ENCODE measurements around the gene MCAT.
A peak's percentile ranks its signal among the peaks of the same experiment; 100 is the strongest.
"Not testable (repeated sequence)": the region's sequence is repeated elsewhere in the genome, so short reads cannot be mapped to it uniquely, and the experiment has no call there.

MCAT gene

DNA sequence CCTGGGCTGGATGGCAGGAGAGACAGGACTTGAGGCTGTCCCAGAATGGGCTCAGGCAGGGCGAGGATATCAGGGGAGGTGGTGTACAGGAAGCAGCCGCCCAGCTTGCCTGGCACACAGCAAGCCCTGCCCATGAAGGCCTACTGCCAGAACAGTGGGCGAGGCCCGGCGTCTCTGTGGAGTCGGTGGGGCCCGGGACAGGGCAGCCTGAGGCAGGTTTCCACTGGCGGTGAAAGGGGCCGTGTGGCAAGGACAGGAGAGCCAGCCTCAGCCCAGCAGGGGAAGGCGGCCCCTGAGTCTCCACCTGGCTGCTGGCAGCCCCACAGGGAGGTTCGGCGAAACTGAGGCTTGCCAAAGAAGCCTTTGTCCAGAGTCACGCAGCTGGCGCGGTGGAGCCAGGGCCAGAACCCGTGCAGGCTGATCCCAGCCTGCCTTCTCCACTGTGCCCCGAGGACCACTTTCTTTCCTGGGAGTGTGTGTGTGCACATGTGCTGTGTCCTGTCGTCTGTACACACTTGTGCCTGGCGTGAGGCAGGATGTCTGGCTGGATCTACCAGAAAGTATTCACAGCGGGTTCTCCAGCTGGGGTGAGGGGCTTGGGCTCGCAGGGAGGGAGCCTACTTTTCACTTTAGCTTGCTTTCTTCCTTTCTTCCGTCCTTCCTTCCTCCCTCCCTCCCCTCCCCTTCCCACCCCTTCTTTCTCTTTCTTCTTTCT is 9.3 kb upstream of the MCAT start:
- Histone ChIP-seq H3K36me3 (ENCODE audit: control insufficient read depth in 2 of 2, insufficient read depth in 2 of 2, low read length in 2 of 2) (no peaks in the 10 kb centered on the region), H3K9ac (ENCODE audit: low read length in 2 of 2) (peak overlapping the region; percentile 74 to 82), H3K4me1 (ENCODE audit: control insufficient read depth, insufficient read depth, low read length) (peaks cover 19% of the 10 kb centered on the region)

DNA sequence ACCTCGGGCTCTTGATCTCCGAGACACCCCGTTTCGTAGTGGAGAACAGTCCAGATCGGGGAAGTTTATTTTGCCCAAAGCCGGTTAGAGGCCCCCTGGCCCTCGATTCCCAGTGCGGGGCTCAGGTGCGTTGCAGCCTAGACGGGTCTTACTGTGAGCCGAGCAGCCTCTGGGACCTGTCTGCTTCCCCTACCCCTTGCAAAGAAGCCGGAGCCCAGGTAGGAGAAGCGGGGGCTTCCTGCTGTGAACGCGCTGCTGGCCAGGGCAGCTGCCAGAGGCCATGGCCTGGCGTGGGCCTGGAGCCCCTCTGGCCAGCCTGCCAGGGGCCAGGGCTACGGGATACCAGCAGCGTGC is 8.8 kb upstream of the MCAT start:
- no peaks in the 10 kb centered on the region for H3K27me3 ChIP-seq (ENCODE audit: control insufficient read depth in 1 of 2, insufficient read depth in 2 of 2, low read length in 2 of 2)
- no peaks in the 10 kb centered on the region for H3K36me3 ChIP-seq (ENCODE audit: control insufficient read depth in 2 of 2, insufficient read depth in 2 of 2, low read length in 2 of 2)
- peaks cover 19% of the 10 kb centered on the region for H3K4me1 ChIP-seq (ENCODE audit: control insufficient read depth, insufficient read depth, low read length)

More for the DNA sequence above, 9.3 kb upstream of the MCAT start:
- Histone ChIP-seq H3K4me3 (ENCODE audit: low read length in 2 of 2) (peak overlapping the region; percentile 81), H3K27me3 (ENCODE audit: control insufficient read depth in 1 of 2, insufficient read depth in 2 of 2, low read length in 2 of 2) (no peaks in the 10 kb centered on the region), H3K27ac (ENCODE audit: low read length) (peak overlapping the region; percentile 58), H3K9me3 (ENCODE audit: control insufficient read depth in 2 of 2, low read length in 2 of 2) (no peaks in the 10 kb centered on the region)

DNA sequence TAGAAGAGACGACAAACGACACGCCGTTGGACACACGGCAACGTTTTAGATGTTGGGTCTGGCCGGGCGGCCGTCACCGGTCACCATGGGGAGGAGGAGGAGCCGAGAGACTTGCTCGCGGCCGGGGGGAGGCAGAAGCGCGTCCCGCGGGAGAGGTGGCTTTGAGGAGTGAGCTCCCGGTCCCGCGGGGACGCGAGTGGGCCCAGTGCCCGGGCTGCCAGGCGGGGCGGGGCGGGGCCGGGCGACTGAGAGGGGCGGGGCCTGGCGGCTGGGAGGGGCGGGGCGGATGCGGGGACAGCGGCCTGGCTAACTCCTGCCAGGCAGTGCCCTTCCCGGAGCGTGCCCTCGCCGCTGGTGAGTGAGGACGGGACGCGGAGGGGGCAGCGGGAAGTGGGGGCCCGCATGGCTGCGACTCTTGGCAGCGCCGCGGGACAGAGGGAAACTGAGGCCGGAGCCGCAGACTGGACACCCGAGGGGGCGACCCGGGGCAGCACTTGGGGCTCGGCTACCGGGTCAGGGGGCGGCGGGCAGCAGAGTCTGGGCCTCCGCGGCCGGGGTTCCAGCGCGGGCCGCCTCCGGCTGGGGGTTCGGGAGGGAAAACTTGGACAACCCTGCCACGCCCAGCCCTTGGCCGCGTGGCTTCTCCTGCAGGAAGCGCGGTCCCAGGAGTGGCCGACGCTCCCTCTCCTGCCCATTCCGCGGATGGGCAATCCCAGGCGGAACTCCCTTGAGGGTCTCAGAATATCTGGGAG is 8.2 kb upstream of the MCAT start, which contains the start of gene TSPO:
Gene TSPO (plus strand): TSS at position 309 of the 752 bp plus-strand sequence. CDS start 7,680 bp downstream, outside the sequence.
- Histone ChIP-seq H3K36me3 (ENCODE audit: control insufficient read depth in 2 of 2, insufficient read depth in 2 of 2, low read length in 2 of 2) (no peaks in the 10 kb centered on the region), H3K4me1 (ENCODE audit: control insufficient read depth, insufficient read depth, low read length) (peaks cover 19% of the 10 kb centered on the region), H3K27me3 (ENCODE audit: control insufficient read depth in 1 of 2, insufficient read depth in 2 of 2, low read length in 2 of 2) (no peaks in the 10 kb centered on the region), H3K9me3 (ENCODE audit: control insufficient read depth in 2 of 2, low read length in 2 of 2) (no peaks in the 10 kb centered on the region), H3K9ac (ENCODE audit: low read length in 2 of 2) (peak within 1 kb of the TSS; percentile 74 to 82), H3K4me3 (ENCODE audit: low read length in 2 of 2) (peak within 1 kb of the TSS; percentile 81), H3K27ac (ENCODE audit: low read length) (peak within 1 kb of the TSS; percentile 58)

More for the DNA sequence above, 8.8 kb upstream of the MCAT start:
- Histone ChIP-seq H3K4me3 (ENCODE audit: low read length in 2 of 2) (peak overlapping the region; percentile 81), H3K9me3 (ENCODE audit: control insufficient read depth in 2 of 2, low read length in 2 of 2) (no peaks in the 10 kb centered on the region), H3K27ac (ENCODE audit: low read length) (peak overlapping the region; percentile 58), H3K9ac (ENCODE audit: low read length in 2 of 2) (peak overlapping the region; percentile 74 to 82)

DNA sequence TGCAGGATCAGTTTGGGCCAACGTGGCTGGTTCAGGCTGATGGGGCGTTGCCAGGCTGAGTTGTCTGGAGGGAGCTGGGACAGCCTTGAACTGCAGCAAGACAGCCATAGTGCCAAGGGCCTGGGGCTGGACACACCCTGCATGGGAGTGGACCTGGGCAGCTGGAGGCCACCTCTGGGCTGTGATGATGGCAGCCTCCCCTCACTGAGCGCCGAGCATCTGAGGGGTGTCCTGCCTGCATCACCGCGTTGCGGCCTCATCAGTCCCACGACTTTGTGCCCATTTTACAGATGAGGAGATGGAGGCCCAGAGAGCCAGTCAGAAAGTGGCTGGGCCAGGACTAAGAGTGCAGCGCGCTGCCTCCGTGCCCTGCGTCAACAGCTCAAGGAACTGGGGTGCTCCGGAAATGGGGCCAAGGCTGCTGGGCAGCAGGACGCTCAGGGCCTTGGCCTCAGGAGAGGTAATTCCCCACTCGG is 7.6 kb upstream of the MCAT start:
- Histone ChIP-seq H3K27ac (ENCODE audit: low read length) (no peak overlapping the region), H3K4me3 (ENCODE audit: low read length in 2 of 2) (peak overlapping the region; percentile 67 to 81)

DNA sequence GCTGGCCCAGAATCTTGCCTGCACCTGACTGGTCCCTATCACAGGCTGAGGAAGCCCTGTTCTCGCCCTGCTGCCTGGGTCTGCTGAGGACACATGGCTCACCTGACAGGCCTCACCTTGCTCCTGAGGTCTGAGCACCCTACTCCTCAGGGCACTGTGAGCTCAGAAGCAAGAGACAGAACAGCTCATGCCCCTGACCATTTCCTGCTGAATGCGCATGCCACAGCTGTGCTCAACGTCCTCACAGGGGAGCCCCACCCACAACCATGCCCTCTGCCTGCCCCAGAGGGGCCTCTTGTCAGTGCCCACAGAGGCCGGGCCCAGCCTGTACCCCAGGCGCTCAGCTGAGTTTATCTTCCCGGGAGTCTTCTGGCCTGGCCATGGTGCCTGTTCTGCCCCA is 5.4 kb upstream of the MCAT start:
- no peak overlapping the region for H3K9ac ChIP-seq (ENCODE audit: low read length in 2 of 2)
- H3K27me3 ChIP-seq (ENCODE audit: control insufficient read depth in 1 of 2, insufficient read depth in 2 of 2, low read length in 2 of 2): no peaks in the 10 kb centered on the region
- H3K9me3 ChIP-seq (ENCODE audit: control insufficient read depth in 2 of 2, low read length in 2 of 2): no peaks in the 10 kb centered on the region
- no peak overlapping the region for H3K27ac ChIP-seq (ENCODE audit: low read length)
- H3K4me1 ChIP-seq (ENCODE audit: control insufficient read depth, insufficient read depth, low read length): peaks cover 21% of the 10 kb centered on the region
- H3K36me3 ChIP-seq (ENCODE audit: control insufficient read depth in 2 of 2, insufficient read depth in 2 of 2, low read length in 2 of 2): no peaks in the 10 kb centered on the region
- no peak overlapping the region for H3K4me3 ChIP-seq (ENCODE audit: low read length in 2 of 2)

More for the DNA sequence above, 7.6 kb upstream of the MCAT start:
- H3K27me3 ChIP-seq (ENCODE audit: control insufficient read depth in 1 of 2, insufficient read depth in 2 of 2, low read length in 2 of 2): no peaks in the 10 kb centered on the region
- H3K36me3 ChIP-seq (ENCODE audit: control insufficient read depth in 2 of 2, insufficient read depth in 2 of 2, low read length in 2 of 2): no peaks in the 10 kb centered on the region
- peak overlapping the region; percentile 55 to 73 for H3K9ac ChIP-seq (ENCODE audit: low read length in 2 of 2)
- no peaks in the 10 kb centered on the region for H3K9me3 ChIP-seq (ENCODE audit: control insufficient read depth in 2 of 2, low read length in 2 of 2)
- H3K4me1 ChIP-seq (ENCODE audit: control insufficient read depth, insufficient read depth, low read length): peaks cover 19% of the 10 kb centered on the region

DNA sequence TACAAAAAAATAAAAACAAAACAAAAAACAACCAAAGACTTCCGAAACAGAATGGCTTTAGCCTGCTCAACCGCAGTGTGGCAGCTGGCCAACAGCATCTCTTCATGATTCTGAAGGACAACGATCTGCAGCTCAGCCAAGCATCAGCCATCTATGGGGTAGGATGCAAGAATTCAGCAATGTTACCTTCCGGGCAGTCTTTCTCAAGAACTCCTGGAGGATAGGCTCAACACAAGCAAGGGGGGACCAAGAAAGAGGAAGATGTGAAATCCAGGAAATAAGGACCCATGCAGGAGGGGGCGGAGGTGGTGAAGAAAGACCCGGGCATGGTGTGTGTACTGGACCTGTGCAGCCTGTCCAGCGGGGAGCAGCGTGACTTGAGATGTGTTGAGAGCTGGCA is 4.6 kb upstream of the MCAT start:
- no peak overlapping the region for H3K4me3 ChIP-seq (ENCODE audit: low read length in 2 of 2)
- no peaks in the 10 kb centered on the region for H3K9me3 ChIP-seq (ENCODE audit: control insufficient read depth in 2 of 2, low read length in 2 of 2)
- H3K27me3 ChIP-seq (ENCODE audit: control insufficient read depth in 1 of 2, insufficient read depth in 2 of 2, low read length in 2 of 2): no peaks in the 10 kb centered on the region
- H3K4me1 ChIP-seq (ENCODE audit: control insufficient read depth, insufficient read depth, low read length): peaks cover 21% of the 10 kb centered on the region
- H3K9ac ChIP-seq (ENCODE audit: low read length in 2 of 2): no peak overlapping the region
- H3K36me3 ChIP-seq (ENCODE audit: control insufficient read depth in 2 of 2, insufficient read depth in 2 of 2, low read length in 2 of 2): no peaks in the 10 kb centered on the region
- no peak overlapping the region for H3K27ac ChIP-seq (ENCODE audit: low read length)

DNA sequence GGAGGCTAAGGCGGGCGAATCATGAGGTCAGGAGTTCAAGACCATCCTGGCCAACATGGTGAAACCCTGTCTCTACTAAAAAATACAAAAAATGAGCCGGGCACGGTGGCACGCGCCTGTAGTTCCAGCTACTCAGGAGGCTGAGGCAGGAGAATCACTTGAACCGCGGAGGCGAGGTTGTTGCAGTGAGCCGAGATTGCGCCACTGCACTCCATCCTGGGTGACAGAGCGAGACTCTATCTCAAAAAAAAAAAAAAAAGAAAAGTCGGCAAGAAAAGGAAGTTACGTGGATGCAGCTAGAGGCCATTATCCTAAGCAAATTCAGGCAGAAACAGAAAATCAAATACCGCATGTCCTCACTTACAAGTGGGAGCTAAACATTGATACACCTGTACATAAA is 3.1 kb upstream of the MCAT start:
- not testable (repeated sequence) for H3K27me3 ChIP-seq (ENCODE audit: control insufficient read depth in 1 of 2, insufficient read depth in 2 of 2, low read length in 2 of 2); H3K27ac ChIP-seq (ENCODE audit: low read length); H3K36me3 ChIP-seq (ENCODE audit: control insufficient read depth in 2 of 2, insufficient read depth in 2 of 2, low read length in 2 of 2); H3K4me3 ChIP-seq (ENCODE audit: low read length in 2 of 2); H3K9ac ChIP-seq (ENCODE audit: low read length in 2 of 2); H3K9me3 ChIP-seq (ENCODE audit: control insufficient read depth in 2 of 2, low read length in 2 of 2)
- peaks cover 19% of the 10 kb centered on the region for H3K4me1 ChIP-seq (ENCODE audit: control insufficient read depth, insufficient read depth, low read length)

DNA sequence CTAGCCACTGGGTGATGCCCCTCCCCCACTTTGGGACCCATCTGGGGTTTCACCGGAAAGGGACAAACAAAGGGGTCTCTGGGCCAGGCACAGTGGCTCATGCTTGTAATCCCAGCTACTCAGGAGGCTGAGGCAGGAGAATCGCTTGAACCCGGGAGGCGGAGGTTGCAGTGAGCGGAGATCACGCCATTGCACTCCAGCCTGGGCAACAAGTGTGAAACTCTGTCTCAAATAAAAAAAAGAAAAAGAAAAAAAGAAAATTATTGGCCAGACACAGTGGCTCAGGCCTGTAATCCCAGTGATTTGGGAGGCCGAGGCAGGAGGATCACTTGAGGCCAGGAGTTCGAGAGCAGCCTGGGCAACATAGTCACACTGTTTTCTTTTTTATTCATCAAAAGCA is 2.2 kb upstream of the MCAT start:
- H3K9me3 ChIP-seq (ENCODE audit: control insufficient read depth in 2 of 2, low read length in 2 of 2); H3K27ac ChIP-seq (ENCODE audit: low read length); H3K9ac ChIP-seq (ENCODE audit: low read length in 2 of 2); H3K36me3 ChIP-seq (ENCODE audit: control insufficient read depth in 2 of 2, insufficient read depth in 2 of 2, low read length in 2 of 2); H3K27me3 ChIP-seq (ENCODE audit: control insufficient read depth in 1 of 2, insufficient read depth in 2 of 2, low read length in 2 of 2); H3K4me3 ChIP-seq (ENCODE audit: low read length in 2 of 2): not testable (repeated sequence)
- H3K4me1 ChIP-seq (ENCODE audit: control insufficient read depth, insufficient read depth, low read length): peaks cover 20% of the 10 kb centered on the region

DNA sequence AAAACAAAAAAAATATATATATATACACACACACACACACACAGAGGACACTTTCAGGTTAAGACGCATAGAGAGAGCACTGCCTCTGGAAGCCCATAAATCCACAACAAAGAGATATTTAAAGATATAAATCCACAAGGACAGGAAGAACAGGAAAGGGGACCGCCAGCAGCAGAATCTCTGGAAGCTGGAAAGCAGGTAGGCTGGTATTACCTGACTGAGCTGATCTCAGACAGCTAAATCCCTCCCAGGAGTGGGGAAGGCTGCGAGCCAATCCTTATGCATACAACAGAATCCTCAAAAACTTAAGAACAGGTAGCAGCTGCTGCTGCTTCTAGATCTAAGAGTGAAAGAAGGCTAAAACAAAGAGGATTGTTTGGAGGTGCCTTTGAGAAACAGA is 1.8 kb upstream of the MCAT start:
- H3K9ac ChIP-seq (ENCODE audit: low read length in 2 of 2): no peak overlapping the region
- H3K36me3 ChIP-seq (ENCODE audit: control insufficient read depth in 2 of 2, insufficient read depth in 2 of 2, low read length in 2 of 2): peaks cover 6 to 11% of the 10 kb centered on the region in 2 donors
- H3K27me3 ChIP-seq (ENCODE audit: control insufficient read depth in 1 of 2, insufficient read depth in 2 of 2, low read length in 2 of 2): no peaks in the 10 kb centered on the region
- peaks cover 20% of the 10 kb centered on the region for H3K4me1 ChIP-seq (ENCODE audit: control insufficient read depth, insufficient read depth, low read length)
- H3K9me3 ChIP-seq (ENCODE audit: control insufficient read depth in 2 of 2, low read length in 2 of 2): no peaks in the 10 kb centered on the region
- no peak overlapping the region for H3K27ac ChIP-seq (ENCODE audit: low read length)
- H3K4me3 ChIP-seq (ENCODE audit: low read length in 2 of 2): no peak overlapping the region

DNA sequence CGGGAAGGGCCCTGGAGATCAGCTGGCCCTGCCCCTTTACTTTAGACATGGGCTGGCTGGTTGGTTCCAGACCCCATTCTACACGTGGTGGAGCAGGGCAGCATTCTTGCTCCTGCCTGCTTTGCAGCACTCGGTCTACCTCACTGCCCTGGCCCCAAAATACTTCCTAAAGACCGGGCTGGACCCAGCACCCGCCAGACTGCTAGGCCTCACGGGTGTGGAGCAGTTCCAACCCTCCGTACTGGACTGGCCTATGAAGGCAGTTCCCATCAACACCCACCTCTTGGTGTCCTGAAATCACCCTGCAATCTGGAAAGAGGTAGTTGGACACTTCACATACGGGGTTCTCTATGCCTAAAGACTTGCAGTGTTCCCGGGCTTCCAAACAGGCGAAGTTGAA is 6.4 kb downstream of the MCAT start:
- no peak overlapping the region for H3K9ac ChIP-seq (ENCODE audit: low read length in 2 of 2)
- no peak overlapping the region for H3K4me3 ChIP-seq (ENCODE audit: low read length in 2 of 2)
- H3K4me1 ChIP-seq (ENCODE audit: control insufficient read depth, insufficient read depth, low read length): peaks cover 12% of the 10 kb centered on the region
- no peak overlapping the region for H3K27ac ChIP-seq (ENCODE audit: low read length)
- H3K9me3 ChIP-seq (ENCODE audit: control insufficient read depth in 2 of 2, low read length in 2 of 2): peaks cover 0 to 3% of the 10 kb centered on the region in 2 donors
- peaks cover 40 to 49% of the 10 kb centered on the region in 2 donors for H3K36me3 ChIP-seq (ENCODE audit: control insufficient read depth in 2 of 2, insufficient read depth in 2 of 2, low read length in 2 of 2)
- no peaks in the 10 kb centered on the region for H3K27me3 ChIP-seq (ENCODE audit: control insufficient read depth in 1 of 2, insufficient read depth in 2 of 2, low read length in 2 of 2)

DNA sequence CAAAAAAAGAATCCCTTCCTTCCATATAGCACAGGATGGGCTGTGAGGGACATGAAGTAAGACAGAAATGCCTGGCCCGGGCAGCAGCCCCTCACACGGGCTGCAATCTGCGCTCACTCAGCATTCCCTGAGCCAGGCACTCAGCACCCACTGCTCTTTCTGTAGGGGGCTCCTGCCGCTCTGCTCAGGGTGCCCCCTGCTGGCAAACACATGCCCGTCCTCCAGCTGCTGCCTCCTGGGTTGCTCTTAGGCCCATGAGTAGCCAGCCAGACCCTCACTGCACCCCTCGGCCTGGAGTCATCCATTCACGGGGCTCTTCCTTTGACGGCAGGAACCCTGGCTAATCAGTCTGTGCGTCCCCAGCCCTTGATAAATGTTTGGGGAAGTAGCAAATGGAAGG is 6.9 kb downstream of the MCAT start:
- Histone ChIP-seq H3K27ac (ENCODE audit: low read length) (no peak overlapping the region), H3K9ac (ENCODE audit: low read length in 2 of 2) (no peak overlapping the region), H3K36me3 (ENCODE audit: control insufficient read depth in 2 of 2, insufficient read depth in 2 of 2, low read length in 2 of 2) (peaks cover 40 to 49% of the 10 kb centered on the region in 2 donors), H3K4me1 (ENCODE audit: control insufficient read depth, insufficient read depth, low read length) (peaks cover 12% of the 10 kb centered on the region), H3K4me3 (ENCODE audit: low read length in 2 of 2) (no peak overlapping the region), H3K27me3 (ENCODE audit: control insufficient read depth in 1 of 2, insufficient read depth in 2 of 2, low read length in 2 of 2) (no peaks in the 10 kb centered on the region), H3K9me3 (ENCODE audit: control insufficient read depth in 2 of 2, low read length in 2 of 2) (peaks cover 0 to 3% of the 10 kb centered on the region in 2 donors)

All from stomach smooth muscle (tissue), 2 donors.